Fibroblast of lung (primary cell): ENCODE measurements around the gene EIF2B2.

Experiments used
- EZH2 ChIP-seq: IDR thresholded peaks from 2 replicates; pipeline ENCODE4 v1.5.1; 2012; ENCODE audit warnings: low read length, control low read depth, mild to moderate bottlenecking; ENCODE audit errors: missing control alignments
- TF ChIP-seq, protein P1 (sequence below), 2 donors: IDR thresholded peaks in 1 of 2; conservative IDR thresholded peaks in 1 of 2; 1 replicate in 1 of 2; 2 replicates in 1 of 2; pipeline ENCODE4 v1.5.1; 2011 to 2012; ENCODE audit warnings: low read length in 2 of 2, control low read depth in 1 of 2, inconsistent platforms in 1 of 2, low read depth in 1 of 2, mild to moderate bottlenecking in 1 of 2

- TF ChIP-seq, protein P1, sequence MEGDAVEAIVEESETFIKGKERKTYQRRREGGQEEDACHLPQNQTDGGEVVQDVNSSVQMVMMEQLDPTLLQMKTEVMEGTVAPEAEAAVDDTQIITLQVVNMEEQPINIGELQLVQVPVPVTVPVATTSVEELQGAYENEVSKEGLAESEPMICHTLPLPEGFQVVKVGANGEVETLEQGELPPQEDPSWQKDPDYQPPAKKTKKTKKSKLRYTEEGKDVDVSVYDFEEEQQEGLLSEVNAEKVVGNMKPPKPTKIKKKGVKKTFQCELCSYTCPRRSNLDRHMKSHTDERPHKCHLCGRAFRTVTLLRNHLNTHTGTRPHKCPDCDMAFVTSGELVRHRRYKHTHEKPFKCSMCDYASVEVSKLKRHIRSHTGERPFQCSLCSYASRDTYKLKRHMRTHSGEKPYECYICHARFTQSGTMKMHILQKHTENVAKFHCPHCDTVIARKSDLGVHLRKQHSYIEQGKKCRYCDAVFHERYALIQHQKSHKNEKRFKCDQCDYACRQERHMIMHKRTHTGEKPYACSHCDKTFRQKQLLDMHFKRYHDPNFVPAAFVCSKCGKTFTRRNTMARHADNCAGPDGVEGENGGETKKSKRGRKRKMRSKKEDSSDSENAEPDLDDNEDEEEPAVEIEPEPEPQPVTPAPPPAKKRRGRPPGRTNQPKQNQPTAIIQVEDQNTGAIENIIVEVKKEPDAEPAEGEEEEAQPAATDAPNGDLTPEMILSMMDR (conservative IDR thresholded peaks at IDR 0.05 in 1 of 2, IDR thresholded peaks at IDR 0.05 in 1 of 2; ENCODE audit: low read depth in 1 of 2, low read length in 2 of 2): no peak
- no peak for TF ChIP-seq EZH2
Measured at GRCh38 chr14:74977901-74978385, 24.8 kb upstream of the EIF2B2 start.
